ENCODE measurements around the gene SLC25A1.

DNA sequence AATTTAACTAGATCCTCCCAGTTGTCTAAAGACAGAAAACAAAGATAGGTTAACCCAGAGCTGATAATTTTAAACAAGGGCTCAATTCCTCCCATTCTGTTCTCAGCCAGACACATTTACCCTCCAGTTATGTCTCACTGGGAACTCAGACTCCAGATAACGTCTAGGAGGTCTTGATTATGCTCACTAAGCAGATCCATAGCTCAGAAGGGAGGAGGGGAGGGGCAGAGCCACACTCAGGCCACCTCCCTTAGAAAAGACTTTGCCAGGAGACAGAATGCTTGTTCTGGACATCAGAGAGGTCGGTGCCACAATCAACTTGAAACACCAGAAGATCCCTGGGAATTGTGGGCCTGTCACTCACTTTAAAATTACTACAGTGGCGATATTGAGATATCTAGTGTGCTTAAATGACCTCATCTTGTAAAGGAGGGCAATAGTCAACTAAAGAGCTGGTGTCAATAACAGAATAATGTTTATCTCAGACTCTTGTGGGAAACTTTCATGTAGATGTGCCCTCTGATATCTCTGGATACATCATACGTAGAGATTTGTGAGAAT is 29.8 kb upstream of the SLC25A1 start:
- no peak for TF ChIP-seq EZH2 (IDR thresholded peaks at IDR 0.05; ENCODE audit: borderline replicate concordance, insufficient read depth, low read length, poor library complexity, severe bottlenecking)
- TF ChIP-seq, protein P1, sequence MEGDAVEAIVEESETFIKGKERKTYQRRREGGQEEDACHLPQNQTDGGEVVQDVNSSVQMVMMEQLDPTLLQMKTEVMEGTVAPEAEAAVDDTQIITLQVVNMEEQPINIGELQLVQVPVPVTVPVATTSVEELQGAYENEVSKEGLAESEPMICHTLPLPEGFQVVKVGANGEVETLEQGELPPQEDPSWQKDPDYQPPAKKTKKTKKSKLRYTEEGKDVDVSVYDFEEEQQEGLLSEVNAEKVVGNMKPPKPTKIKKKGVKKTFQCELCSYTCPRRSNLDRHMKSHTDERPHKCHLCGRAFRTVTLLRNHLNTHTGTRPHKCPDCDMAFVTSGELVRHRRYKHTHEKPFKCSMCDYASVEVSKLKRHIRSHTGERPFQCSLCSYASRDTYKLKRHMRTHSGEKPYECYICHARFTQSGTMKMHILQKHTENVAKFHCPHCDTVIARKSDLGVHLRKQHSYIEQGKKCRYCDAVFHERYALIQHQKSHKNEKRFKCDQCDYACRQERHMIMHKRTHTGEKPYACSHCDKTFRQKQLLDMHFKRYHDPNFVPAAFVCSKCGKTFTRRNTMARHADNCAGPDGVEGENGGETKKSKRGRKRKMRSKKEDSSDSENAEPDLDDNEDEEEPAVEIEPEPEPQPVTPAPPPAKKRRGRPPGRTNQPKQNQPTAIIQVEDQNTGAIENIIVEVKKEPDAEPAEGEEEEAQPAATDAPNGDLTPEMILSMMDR (IDR thresholded peaks at IDR 0.05; ENCODE audit: poor library complexity, severe bottlenecking) = no peak
- TF ChIP-seq POLR2AphosphoS5 (IDR thresholded peaks at IDR 0.05) = no peak
- no peak for TF ChIP-seq TAF1 (IDR thresholded peaks at IDR 0.05; ENCODE audit: low read depth)
- no peak for TF ChIP-seq EP300 (conservative IDR thresholded peaks at IDR 0.05; ENCODE audit: poor library complexity, severe bottlenecking)
- TF ChIP-seq MXI1 (conservative IDR thresholded peaks at IDR 0.05; ENCODE audit: poor library complexity, severe bottlenecking) = no peak
- no peak for TF ChIP-seq RAD21 (conservative IDR thresholded peaks at IDR 0.05)

Data from neural cell (in vitro differentiated cells).